ENCODE results near the gene PRR5L. TPM values are rescaled to one million over a fixed set of nuclear protein-coding genes. Genes with fewer than 3 reads are reported as not detected.

PRR5L gene
- total and polyA plus RNA-seq, 9 of the 15 experiments (the other 6 are each of a cell fraction or from before 2014, with no cell fraction given), result 0.11 to 0.60 (median 0.36) TPM; not detected in 2

- DNase-seq (ENCODE audit: extremely low read depth in 1 of 4, low spot score in 3 of 4) (no peak), ATAC-seq (no peak), FAIRE-seq (no peak)
- CTCF ChIA-PET (ENCODE audit: low intra/inter-chr PET ratio), result no interaction called here
- Histone ChIP-seq H3K9me3 (replicated peaks; ENCODE audit: control insufficient read depth, insufficient read depth, low read depth, low read length) (no peaks in the 10 kb centered on the region), H3K27ac (ENCODE audit: extremely low read depth, low read depth, low read length) (no peak overlapping the region), H3K4me1 (replicated peaks in 1 of 2; ENCODE audit: control insufficient read depth in 2 of 2, insufficient read depth in 2 of 2, low read length in 2 of 2) (no peaks in the 10 kb centered on the region), H3K27me3 (ENCODE audit: control insufficient read depth in 2 of 2, insufficient read depth in 2 of 2, low read length in 2 of 2) (peaks cover 3 to 15% of the 10 kb centered on the region in 2 experiments; a peak in 1 of 5 replicates), H3K9ac (ENCODE audit: insufficient read depth in 1 of 2, low read depth in 2 of 2, low read length in 2 of 2) (no peak overlapping the region), H4K20me1 (replicated peaks; ENCODE audit: control insufficient read depth, insufficient read depth, low read length) (no peaks in the 10 kb centered on the region), H3K4me3 (no peak overlapping the region), H3K79me2 (ENCODE audit: control insufficient read depth, insufficient read depth, low read length) (no peaks in the 10 kb centered on the region), H3K9me1 (ENCODE audit: control insufficient read depth, insufficient read depth, low read length) (no peaks in the 10 kb centered on the region), H3K4me2 (ENCODE audit: insufficient read depth, low read length) (no peak overlapping the region), H2AFZ (ENCODE audit: low read depth, low read length) (no peak overlapping the region), H3K36me3 (ENCODE audit: control insufficient read depth, insufficient read depth, low read length) (no peaks in the 10 kb centered on the region)
- no TSS peak for BruUV-seq (replicated peaks)
- POLR2A ChIA-PET, result interaction anchor here (1.0 kb wide), 1 partner anchor 12 kb away, joined by 3 read pairs; no protein-coding TSS in a partner anchor
- 0% methylated on average over 2 of the region's 2 CpGs for WGBS (ENCODE audit: insufficient coverage, low coverage, missing lambda C conversion rate)
- in situ Hi-C loops (cut with MboI) (no loop called here), intact Hi-C loops (cut with micrococcal nuclease) (no loop called here)
- TF ChIP-seq BRCA1 (IDR thresholded peaks at IDR 0.05) (no peak), BRCA1 (CRISPR knock-in tag; IDR thresholded peaks at IDR 0.05) (no peak), POLR2B (IDR thresholded peaks at IDR 0.05; ENCODE audit: low read depth, partially characterized antibody) (no peak), THRA (IDR thresholded peaks at IDR 0.05) (no peak), MLLT1 (IDR thresholded peaks at IDR 0.05) (no peak), MCM2 (IDR thresholded peaks at IDR 0.05; ENCODE audit: low read depth) (no peak), EP400 (IDR thresholded peaks at IDR 0.05) (no peak), ZNF184 (CRISPR knock-in tag; IDR thresholded peaks at IDR 0.05) (no peak), NONO (IDR thresholded peaks at IDR 0.05; ENCODE audit: low read depth in 2 of 2, low read length in 1 of 2) (no peak), FIP1L1 (IDR thresholded peaks at IDR 0.05; ENCODE audit: low read depth, low read length, poor library complexity, severe bottlenecking) (no peak), MTA3 (IDR thresholded peaks at IDR 0.05; ENCODE audit: borderline replicate concordance) (no peak), ELK1 (CRISPR knock-in tag; IDR thresholded peaks at IDR 0.05) (no peak), DIDO1 (tag; IDR thresholded peaks at IDR 0.05; ENCODE audit: low read depth) (no peak), TEAD1 (CRISPR knock-in tag; IDR thresholded peaks at IDR 0.05) (no peak), ZNF717 (CRISPR knock-in tag; IDR thresholded peaks at IDR 0.05) (no peak), ZKSCAN3 (CRISPR knock-in tag; IDR thresholded peaks at IDR 0.05) (no peak), ZBED1 (IDR thresholded peaks at IDR 0.05) (no peak), DEAF1 (CRISPR knock-in tag; IDR thresholded peaks at IDR 0.05) (no peak), ZNF551 (CRISPR knock-in tag; IDR thresholded peaks at IDR 0.05) (no peak)
Measured at GRCh38 chr11:36356201-36356600, 60.1 kb downstream of the PRR5L start.

All from K562 (cell line).